DND-41 (cell line): ENCODE results near the gene PCDHGB3.

ENCODE experiments used
- ATAC-seq: fragments of 200-7000 bp; cut with Tn5 transposase; 3 replicates; pipeline ENCODE4 v1.9.1; 2021; ENCODE audit warnings: low read depth; ENCODE audit not compliant: insufficient read depth
- DNase-seq: peaks from one replicate; pipeline ENCODE4 v3.0.0-alpha.2; 2020
- H2AFZ ChIP-seq: 2 replicates; pipeline ENCODE4 v1.6.0; 2012; ENCODE audit warnings: low read depth, low read length
- H3K27ac ChIP-seq: 2 replicates; pipeline ENCODE4 v1.5.1; 2012; ENCODE audit warnings: low read length, inconsistent platforms
- H3K27me3 ChIP-seq: fragments of 200-600 bp; sonication (generic); 2 replicates; pipeline ENCODE4 v1.6.0; 2012; ENCODE audit warnings: low read length, mild to moderate bottlenecking, inconsistent platforms; ENCODE audit not compliant: insufficient read depth, poor library complexity
- H3K36me3 ChIP-seq: 2 replicates; pipeline ENCODE4 v1.5.1; 2012; ENCODE audit warnings: low read length, inconsistent platforms; ENCODE audit not compliant: insufficient read depth
- H3K4me1 ChIP-seq: 2 replicates; pipeline ENCODE4 v1.5.1; 2012; ENCODE audit warnings: mild to moderate bottlenecking, low read length; ENCODE audit not compliant: insufficient read depth
- H3K4me2 ChIP-seq: 2 replicates; pipeline ENCODE4 v1.6.0; 2012; ENCODE audit warnings: mild to moderate bottlenecking, moderate library complexity, low read length, inconsistent platforms; ENCODE audit not compliant: insufficient read depth
- H3K4me3 ChIP-seq, 2 experiments: fragments of 200-600 bp in 1 of 2; shearing (Covaris generic) in 1 of 2; 2 replicates each; pipeline ENCODE4 v1.5.1; 2012 to 2016; ENCODE audit warnings: inconsistent platforms in 2 of 2, low read length in 2 of 2, mild to moderate bottlenecking in 2 of 2, low read depth in 1 of 2, moderate library complexity in 1 of 2
- H3K79me2 ChIP-seq: 2 replicates; pipeline ENCODE4 v1.6.0; 2012; ENCODE audit warnings: low read length, inconsistent platforms; ENCODE audit not compliant: insufficient read depth
- H3K9ac ChIP-seq: 2 replicates; pipeline ENCODE4 v1.6.0; 2012; ENCODE audit warnings: low read depth, mild to moderate bottlenecking, inconsistent platforms, low read length, moderate library complexity
- H3K9me3 ChIP-seq: 2 replicates; pipeline ENCODE4 v1.5.1; 2012; ENCODE audit warnings: low read length, moderate library complexity, mild to moderate bottlenecking, inconsistent platforms; ENCODE audit not compliant: insufficient read depth, severe bottlenecking
- H4K20me1 ChIP-seq: 2 replicates; pipeline ENCODE4 v1.6.0; 2012; ENCODE audit warnings: low read length; ENCODE audit not compliant: insufficient read depth
- EZH2 ChIP-seq: IDR thresholded peaks from 3 replicates; pipeline ENCODE4 v1.6.1; 2012; ENCODE audit warnings: borderline replicate concordance, low read depth, mild to moderate bottlenecking, moderate library complexity, low read length, inconsistent platforms; ENCODE audit not compliant: severe bottlenecking
- TF ChIP-seq, protein P1 (sequence below): IDR thresholded peaks from 2 replicates; pipeline ENCODE4 v1.5.1; 2012; ENCODE audit warnings: borderline replicate concordance, low read length, moderate library complexity, mild to moderate bottlenecking; ENCODE audit not compliant: poor library complexity, severe bottlenecking; ENCODE audit errors: extremely low read depth

PCDHGB3 gene

DNA sequence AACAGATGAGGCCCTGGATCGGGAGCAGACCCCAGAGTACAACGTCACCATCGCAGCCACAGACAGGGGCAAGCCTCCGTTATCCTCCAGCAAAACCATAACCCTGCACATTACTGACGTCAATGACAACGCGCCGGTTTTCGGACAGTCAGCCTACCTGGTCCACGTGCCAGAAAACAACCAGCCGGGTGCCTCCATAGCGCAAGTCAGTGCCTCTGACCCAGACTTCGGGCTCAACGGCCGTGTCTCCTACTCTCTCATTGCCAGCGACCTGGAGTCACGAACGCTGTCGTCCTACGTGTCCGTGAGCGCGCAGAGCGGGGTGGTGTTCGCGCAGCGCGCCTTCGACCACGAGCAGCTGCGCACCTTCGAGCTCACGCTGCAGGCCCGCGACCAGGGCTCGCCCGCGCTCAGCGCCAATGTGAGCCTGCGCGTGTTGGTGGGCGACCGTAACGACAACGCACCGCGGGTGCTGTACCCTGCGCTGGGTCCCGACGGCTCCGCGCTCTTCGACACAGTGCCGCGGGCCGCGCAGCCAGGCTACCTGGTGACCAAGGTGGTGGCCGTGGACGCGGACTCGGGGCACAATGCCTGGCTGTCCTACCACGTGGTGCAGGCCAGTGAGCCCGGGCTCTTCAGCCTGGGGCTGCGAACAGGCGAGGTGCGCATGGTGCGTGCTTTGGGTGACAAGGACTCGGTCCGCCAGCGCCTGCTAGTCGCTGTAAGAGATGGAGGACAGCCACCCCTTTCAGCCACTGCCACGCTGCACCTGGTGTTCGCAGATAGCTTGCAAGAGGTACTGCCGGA lies 49.2 kb downstream of the PCDHGB3 start:
- DNase-seq (no peak), ATAC-seq (no peak)
- TF ChIP-seq EZH2, result no peak
- TF ChIP-seq, protein P1, sequence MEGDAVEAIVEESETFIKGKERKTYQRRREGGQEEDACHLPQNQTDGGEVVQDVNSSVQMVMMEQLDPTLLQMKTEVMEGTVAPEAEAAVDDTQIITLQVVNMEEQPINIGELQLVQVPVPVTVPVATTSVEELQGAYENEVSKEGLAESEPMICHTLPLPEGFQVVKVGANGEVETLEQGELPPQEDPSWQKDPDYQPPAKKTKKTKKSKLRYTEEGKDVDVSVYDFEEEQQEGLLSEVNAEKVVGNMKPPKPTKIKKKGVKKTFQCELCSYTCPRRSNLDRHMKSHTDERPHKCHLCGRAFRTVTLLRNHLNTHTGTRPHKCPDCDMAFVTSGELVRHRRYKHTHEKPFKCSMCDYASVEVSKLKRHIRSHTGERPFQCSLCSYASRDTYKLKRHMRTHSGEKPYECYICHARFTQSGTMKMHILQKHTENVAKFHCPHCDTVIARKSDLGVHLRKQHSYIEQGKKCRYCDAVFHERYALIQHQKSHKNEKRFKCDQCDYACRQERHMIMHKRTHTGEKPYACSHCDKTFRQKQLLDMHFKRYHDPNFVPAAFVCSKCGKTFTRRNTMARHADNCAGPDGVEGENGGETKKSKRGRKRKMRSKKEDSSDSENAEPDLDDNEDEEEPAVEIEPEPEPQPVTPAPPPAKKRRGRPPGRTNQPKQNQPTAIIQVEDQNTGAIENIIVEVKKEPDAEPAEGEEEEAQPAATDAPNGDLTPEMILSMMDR, result no peak
- Histone ChIP-seq H3K9ac (no peak overlapping the region), H4K20me1 (no peaks in the 10 kb centered on the region), H3K9me3 (no peaks in the 10 kb centered on the region), H3K4me3 (no peak overlapping the region), H3K27me3 (peaks cover 4% of the 10 kb centered on the region), H3K4me1 (no peaks in the 10 kb centered on the region), H3K79me2 (no peaks in the 10 kb centered on the region), H3K27ac (no peak overlapping the region), H3K36me3 (no peaks in the 10 kb centered on the region), H2AFZ (no peak overlapping the region), H3K4me2 (no peak overlapping the region)

DNA sequence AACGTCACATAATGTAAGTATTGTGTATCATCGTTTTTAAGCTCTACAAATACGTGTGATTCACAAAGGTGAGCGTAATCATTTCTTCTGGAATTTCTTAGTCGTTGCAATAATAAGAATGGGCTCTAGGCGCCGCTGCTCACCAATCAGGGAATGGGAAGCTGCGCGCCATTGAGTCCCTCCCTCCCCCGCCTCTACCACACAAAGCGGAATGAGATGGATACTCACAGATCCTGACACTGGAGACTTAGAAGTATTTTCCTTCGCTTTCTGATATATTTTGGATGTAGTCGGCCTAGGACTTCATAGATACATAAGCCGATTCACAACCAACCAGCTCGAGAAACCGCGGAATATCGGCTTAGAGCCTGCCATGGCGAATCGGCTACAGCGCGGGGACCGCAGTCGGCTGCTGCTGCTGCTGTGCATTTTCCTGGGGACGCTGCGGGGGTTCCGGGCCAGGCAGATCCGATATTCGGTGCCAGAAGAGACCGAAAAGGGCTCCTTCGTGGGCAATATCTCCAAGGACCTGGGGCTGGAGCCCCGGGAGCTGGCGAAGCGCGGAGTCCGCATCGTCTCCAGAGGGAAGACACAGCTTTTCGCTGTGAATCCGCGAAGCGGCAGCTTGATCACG lies 50.9 kb downstream of the PCDHGB3 start, which contains the start of gene PCDHGA11:
Gene PCDHGA11, plus strand, starts transcription at position 197 of the 634 bp plus-strand sequence. Its CDS starts 177 bp downstream, at position 374.
- TF ChIP-seq, protein P1, result peak; percentile 67
- TF ChIP-seq EZH2, result no peak
- H3K27ac ChIP-seq, result no peak within 1 kb of the TSS
- no peaks in the 10 kb centered on the region for H3K9me3 ChIP-seq
- ATAC-seq (no peak), DNase-seq (peak; percentile 28)
- peaks cover 10% of the 10 kb centered on the region for H3K27me3 ChIP-seq
- H2AFZ ChIP-seq, result no peak within 1 kb of the TSS
- no peak within 1 kb of the TSS for H3K4me2 ChIP-seq
- no peak within 1 kb of the TSS for H3K4me3 ChIP-seq
- H3K79me2 ChIP-seq, result no peaks in the 10 kb centered on the region
- no peaks in the 10 kb centered on the region for H3K4me1 ChIP-seq
- H4K20me1 ChIP-seq, result no peaks in the 10 kb centered on the region
- no peaks in the 10 kb centered on the region for H3K36me3 ChIP-seq
- H3K9ac ChIP-seq, result no peak within 1 kb of the TSS

DNA sequence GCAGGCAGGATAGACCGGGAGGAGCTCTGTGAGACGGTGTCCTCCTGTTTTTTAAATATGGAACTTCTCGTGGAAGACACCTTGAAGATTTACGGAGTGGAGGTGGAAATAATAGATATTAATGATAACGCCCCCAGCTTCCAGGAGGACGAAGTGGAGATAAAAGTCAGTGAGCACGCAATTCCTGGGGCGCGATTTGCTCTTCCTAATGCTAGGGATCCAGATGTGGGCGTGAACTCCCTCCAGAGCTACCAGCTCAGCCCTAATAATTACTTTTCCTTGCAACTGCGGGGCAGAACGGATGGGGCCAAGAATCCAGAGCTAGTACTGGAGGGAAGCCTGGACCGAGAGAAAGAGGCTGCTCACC lies 51.4 kb downstream of the PCDHGB3 start:
- no peaks in the 10 kb centered on the region for H4K20me1 ChIP-seq
- H3K9ac ChIP-seq, result no peak overlapping the region
- no peaks in the 10 kb centered on the region for H3K36me3 ChIP-seq
- ATAC-seq, result no peak
- H3K79me2 ChIP-seq, result no peaks in the 10 kb centered on the region
- H3K4me2 ChIP-seq, result no peak overlapping the region
- H3K4me1 ChIP-seq, result no peaks in the 10 kb centered on the region
- H3K4me3 ChIP-seq, result no peak overlapping the region
- DNase-seq, result no peak
- no peak for TF ChIP-seq EZH2
- no peaks in the 10 kb centered on the region for H3K9me3 ChIP-seq
- no peak overlapping the region for H3K27ac ChIP-seq
- H3K27me3 ChIP-seq, result peaks cover 10% of the 10 kb centered on the region
- no peak overlapping the region for H2AFZ ChIP-seq
